HepG2 (cell line): ENCODE data around the gene PSG2. TPM values are rescaled to one million over a fixed set of nuclear protein-coding genes. Genes with fewer than 3 reads are reported as not detected.
"Not testable (repeated sequence)": the region's sequence is repeated elsewhere in the genome, so short reads cannot be mapped to it uniquely, and the experiment has no call there.

ENCODE experiments used
- ATAC-seq: fragments of 200-7000 bp; cut with Tn5 transposase; 3 replicates; pipeline ENCODE4 v1.9.1; 2020; ENCODE audit warnings: mild to moderate bottlenecking, moderate library complexity
- BruUV-seq: library from RNA; stranded (reverse); fragments of 400-500 nt; replicated peaks from 2 replicates; lab custom pipeline; 2021; lab: Mats Ljungman, UMichigan
- CTCF ChIA-PET: fragments of 300-600 bp; formaldehyde crosslinking; extraction: SDS; loops from one replicate; lab custom pipeline; 2021; ENCODE audit warnings: low total read pairs, inconsistent platforms, low intra/inter-chr PET ratio; lab: Yijun Ruan, JAX
- POLR2A ChIA-PET: fragments of 350-600 bp; sonication (Branson Sonifier 250); formaldehyde crosslinking; loops from one replicate; lab custom pipeline; 2020; ENCODE audit warnings: antibody characterized with exemption, inconsistent platforms; lab: Yijun Ruan, JAX
- DNase-seq: peaks from one replicate; pipeline ENCODE4 v3.0.0-alpha.2; 2015; ENCODE audit warnings: low spot score
- FAIRE-seq: peaks from 3 replicates; lab custom pipeline; 2011; peaks lifted over from hg19 to GRCh38; lab: Jason Lieb, UNC
- H2AFZ ChIP-seq: one replicate; pipeline ENCODE4 v1.6.1; 2011; ENCODE audit warnings: low read length, inconsistent platforms
- H3K27ac ChIP-seq: fragments of 300-600 bp; 3 replicates; pipeline ENCODE4 v1.8.0; 2011; ENCODE audit warnings: mixed run types, mild to moderate bottlenecking, mixed read lengths, low read length, inconsistent platforms; ENCODE audit not compliant: insufficient read depth; ENCODE audit errors: extremely low read length
- H3K27me3 ChIP-seq, 2 experiments: fragments of 200-600 bp in 1 of 2; 2 replicates in 1 of 2; 3 replicates in 1 of 2; pipeline versions ENCODE4 v1.6.0 to v1.8.0; 2011; ENCODE audit warnings: low read length in 2 of 2, mild to moderate bottlenecking in 2 of 2, moderate library complexity in 2 of 2, inconsistent platforms in 1 of 2; ENCODE audit not compliant: insufficient read depth in 2 of 2, control insufficient read depth in 1 of 2
- H3K36me3 ChIP-seq, 2 experiments: fragments of 200-600 bp in 1 of 2; replicated peaks in 1 of 2; 2 replicates in 1 of 2; 3 replicates in 1 of 2; pipeline versions ENCODE4 v1.5.1 to v1.8.0; 2011; ENCODE audit warnings: low read length in 2 of 2, inconsistent platforms in 1 of 2; ENCODE audit not compliant: insufficient read depth in 2 of 2, control insufficient read depth in 1 of 2
- H3K4me1 ChIP-seq: 2 replicates; pipeline ENCODE4 v1.5.1; 2012; ENCODE audit warnings: low read length, inconsistent platforms; ENCODE audit not compliant: insufficient read depth
- H3K4me2 ChIP-seq: 2 replicates; pipeline ENCODE4 v1.6.0; 2011; ENCODE audit warnings: low read depth, low read length, inconsistent platforms
- H3K4me3 ChIP-seq, 3 experiments: fragments of 200-600 bp in 1 of 3; sonication (generic), shearing (Covaris generic) in 1 of 3; replicated peaks in 1 of 3; 2 replicates each; pipeline ENCODE4 v1.5.1; 2011 to 2016; ENCODE audit warnings: low read length in 3 of 3, inconsistent platforms in 2 of 3, low read depth in 2 of 3, mild to moderate bottlenecking in 2 of 3, control low read depth in 1 of 3, mixed read lengths in 1 of 3; ENCODE audit not compliant: insufficient read depth in 1 of 3
- H3K79me2 ChIP-seq: one replicate; pipeline ENCODE4 v1.6.1; 2011; ENCODE audit warnings: low read length, inconsistent platforms; ENCODE audit not compliant: insufficient read depth
- H3K9ac ChIP-seq: 2 replicates; pipeline ENCODE4 v1.6.0; 2011; ENCODE audit warnings: mild to moderate bottlenecking, low read depth, low read length, inconsistent platforms; ENCODE audit not compliant: insufficient read depth
- H3K9me3 ChIP-seq: 2 replicates; pipeline ENCODE4 v1.5.1; 2012; ENCODE audit warnings: mild to moderate bottlenecking, low read length
- H4K20me1 ChIP-seq: 2 replicates; pipeline ENCODE4 v1.6.0; 2011; ENCODE audit warnings: inconsistent platforms, mild to moderate bottlenecking, low read length, moderate library complexity; ENCODE audit not compliant: insufficient read depth
- STAG1 ChIP-seq: sonication (generic); formaldehyde crosslinking; IDR thresholded peaks from 2 replicates; pipeline ENCODE4 v1.4.0; 2020; ENCODE audit warnings: missing genetic modification reagents
- WGBS: methylation state at CpG from one replicate; pipeline ENCODE4 v1.1.6; 2017; ENCODE audit warnings: low lambda C conversion rate; 5-methylcytosine and 5-hydroxymethylcytosine counted together
- in situ Hi-C: cut with HindIII; loops from 2 replicates; pipeline ENCODE4 v1.10.0; 2017; ENCODE audit warnings: low pct_unique_long_range_greater_than_20kb; ENCODE audit not compliant: extremely low pct_ligation_motif_present
- intact Hi-C: fragments of 100-400 bp; cut with micrococcal nuclease; formaldehyde crosslinking; loops from one replicate; pipeline ENCODE4 v1.10.0; 2022; ENCODE audit not compliant: unreplicated experiment
- polyA plus RNA-seq, 8 experiments: library from polyadenylated mRNA; depleted of rRNA in 3 of 8; stranded (reverse) in 7 of 8; unstranded in 1 of 8; fragments of >200 nt; fragmentation: Illumina TruSeq in 4 of 8; extraction: Trizol in 4 of 8; gene quantifications; 2 replicates each; pipeline versions ENCODE4 v1.2.1 to v1.2.3, GENCODE V29; 2011 to 2016; ENCODE audit warnings: low read depth in 4 of 8, missing spikeins in 1 of 8, mixed read lengths in 1 of 8; ENCODE audit not compliant: insufficient read depth in 1 of 8
- total RNA-seq, 5 experiments: library from RNA; depleted of rRNA; stranded (reverse); fragments of >200 nt; fragmentation: Illumina TruSeq; extraction: Trizol; gene quantifications; 2 replicates each; pipeline ENCODE4 v1.2.3, GENCODE V29; 2016; ENCODE audit warnings: low read depth in 1 of 5
- TF ChIP-seq, protein P1 (sequence below): sonication (generic); formaldehyde crosslinking; IDR thresholded peaks from 2 replicates; pipeline ENCODE4 v1.5.0; 2020; ENCODE audit warnings: mild to moderate bottlenecking, missing genetic modification reagents, moderate library complexity
- TF ChIP-seq, protein P2 (sequence below): fragments of 450-650 bp; IDR thresholded peaks from 2 replicates; pipeline ENCODE4 v1.6.1; 2016

The PSG2 gene
- total and polyA plus RNA-seq, 2 of the 13 experiments (the other 11 are each of a cell fraction or from before 2014, with no cell fraction given): not detected

DNA sequence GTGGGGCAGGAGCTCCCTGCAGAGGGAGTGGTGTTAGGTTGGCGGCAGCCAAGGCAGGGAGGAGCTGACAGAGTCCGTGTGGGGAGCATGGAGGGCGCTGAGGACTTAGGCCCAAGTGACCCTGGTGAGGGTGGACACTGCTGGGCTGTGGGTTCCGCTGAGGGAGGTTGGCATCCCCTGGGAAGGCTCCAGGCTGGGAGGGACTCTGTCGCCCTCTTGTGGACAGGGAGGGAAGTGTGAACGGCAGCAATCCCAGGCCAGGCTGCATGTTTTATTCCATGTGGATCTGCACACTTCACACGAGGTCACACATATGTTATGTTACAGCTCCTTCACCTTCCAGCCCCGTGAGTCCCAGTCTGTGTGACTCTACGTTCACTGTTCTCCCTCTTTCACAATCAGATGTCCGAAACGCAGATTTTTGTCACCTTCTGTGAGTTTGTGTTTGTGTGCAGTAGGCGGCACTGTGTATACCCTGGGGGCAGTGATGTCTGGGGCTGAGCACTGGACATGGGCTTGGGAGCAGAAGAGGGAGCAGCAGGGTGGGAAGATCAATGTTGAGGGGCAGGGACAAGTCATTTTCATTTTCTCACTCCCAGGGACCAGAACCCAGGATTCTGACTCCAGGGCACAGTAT is 1.8 kb upstream of the PSG2 start:
- H3K79me2 ChIP-seq, H3K27me3 ChIP-seq, DNase-seq, ATAC-seq, H3K4me2 ChIP-seq, H3K4me3 ChIP-seq, H2AFZ ChIP-seq, H3K9me3 ChIP-seq, H3K9ac ChIP-seq, H3K4me1 ChIP-seq, intact Hi-C loops, CTCF ChIA-PET, BruUV-seq: not testable (repeated sequence)
- WGBS: 16% methylated on average over 9 of the region's 12 CpGs
- TF ChIP-seq, protein P1, sequence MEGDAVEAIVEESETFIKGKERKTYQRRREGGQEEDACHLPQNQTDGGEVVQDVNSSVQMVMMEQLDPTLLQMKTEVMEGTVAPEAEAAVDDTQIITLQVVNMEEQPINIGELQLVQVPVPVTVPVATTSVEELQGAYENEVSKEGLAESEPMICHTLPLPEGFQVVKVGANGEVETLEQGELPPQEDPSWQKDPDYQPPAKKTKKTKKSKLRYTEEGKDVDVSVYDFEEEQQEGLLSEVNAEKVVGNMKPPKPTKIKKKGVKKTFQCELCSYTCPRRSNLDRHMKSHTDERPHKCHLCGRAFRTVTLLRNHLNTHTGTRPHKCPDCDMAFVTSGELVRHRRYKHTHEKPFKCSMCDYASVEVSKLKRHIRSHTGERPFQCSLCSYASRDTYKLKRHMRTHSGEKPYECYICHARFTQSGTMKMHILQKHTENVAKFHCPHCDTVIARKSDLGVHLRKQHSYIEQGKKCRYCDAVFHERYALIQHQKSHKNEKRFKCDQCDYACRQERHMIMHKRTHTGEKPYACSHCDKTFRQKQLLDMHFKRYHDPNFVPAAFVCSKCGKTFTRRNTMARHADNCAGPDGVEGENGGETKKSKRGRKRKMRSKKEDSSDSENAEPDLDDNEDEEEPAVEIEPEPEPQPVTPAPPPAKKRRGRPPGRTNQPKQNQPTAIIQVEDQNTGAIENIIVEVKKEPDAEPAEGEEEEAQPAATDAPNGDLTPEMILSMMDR (CRISPR knock-in tag): peak; percentile 65
- TF ChIP-seq, protein P2, sequence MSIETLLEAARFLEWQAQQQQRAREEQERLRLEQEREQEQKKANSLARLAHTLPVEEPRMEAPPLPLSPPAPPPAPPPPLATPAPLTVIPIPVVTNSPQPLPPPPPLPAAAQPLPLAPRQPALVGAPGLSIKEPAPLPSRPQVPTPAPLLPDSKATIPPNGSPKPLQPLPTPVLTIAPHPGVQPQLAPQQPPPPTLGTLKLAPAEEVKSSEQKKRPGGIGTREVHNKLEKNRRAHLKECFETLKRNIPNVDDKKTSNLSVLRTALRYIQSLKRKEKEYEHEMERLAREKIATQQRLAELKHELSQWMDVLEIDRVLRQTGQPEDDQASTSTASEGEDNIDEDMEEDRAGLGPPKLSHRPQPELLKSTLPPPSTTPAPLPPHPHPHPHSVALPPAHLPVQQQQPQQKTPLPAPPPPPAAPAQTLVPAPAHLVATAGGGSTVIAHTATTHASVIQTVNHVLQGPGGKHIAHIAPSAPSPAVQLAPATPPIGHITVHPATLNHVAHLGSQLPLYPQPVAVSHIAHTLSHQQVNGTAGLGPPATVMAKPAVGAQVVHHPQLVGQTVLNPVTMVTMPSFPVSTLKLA: peak; percentile 96
- TF ChIP-seq STAG1 (CRISPR knock-in tag): peak; percentile 29; the same call in 1 of the 2 replicates
- TF ChIP-seq, all 625 proteins: peak for 3; not testable (repeated sequence) for 622
- H3K36me3 ChIP-seq, in situ Hi-C loops, POLR2A ChIA-PET, FAIRE-seq, H3K27ac ChIP-seq, H4K20me1 ChIP-seq: not testable (repeated sequence)

DNA sequence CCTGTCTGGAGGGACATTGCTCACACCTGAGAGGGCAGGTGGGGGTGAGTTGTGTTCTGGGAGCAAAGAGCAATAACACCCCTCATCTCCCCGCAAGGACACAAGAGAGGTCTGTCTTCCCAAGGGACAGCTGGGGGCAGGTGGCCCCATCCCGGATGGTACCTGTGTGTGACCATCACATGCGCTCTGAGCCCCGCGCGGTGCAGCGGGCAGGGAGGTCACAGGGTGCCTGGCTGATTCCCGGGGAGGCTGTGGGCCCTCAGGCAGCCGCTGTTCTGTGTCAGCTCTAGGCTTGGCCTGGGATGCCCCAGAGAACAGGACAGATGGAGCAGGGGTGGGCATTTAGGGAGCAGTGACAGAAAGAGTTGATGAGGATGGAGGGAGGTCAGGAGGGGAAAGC is 1.2 kb upstream of the PSG2 start:
- H2AFZ ChIP-seq, FAIRE-seq, BruUV-seq, H3K4me2 ChIP-seq, intact Hi-C loops, H3K9me3 ChIP-seq, ATAC-seq, H3K9ac ChIP-seq, H4K20me1 ChIP-seq, CTCF ChIA-PET, DNase-seq, H3K4me3 ChIP-seq, H3K4me1 ChIP-seq, H3K36me3 ChIP-seq, in situ Hi-C loops, H3K27ac ChIP-seq, H3K79me2 ChIP-seq, H3K27me3 ChIP-seq, POLR2A ChIA-PET: not testable (repeated sequence)
- WGBS: 75% methylated on average over 5 of the region's 9 CpGs
